ENCODE measurements around the gene RNASEH2B.

Gene RNASEH2B

DNA sequence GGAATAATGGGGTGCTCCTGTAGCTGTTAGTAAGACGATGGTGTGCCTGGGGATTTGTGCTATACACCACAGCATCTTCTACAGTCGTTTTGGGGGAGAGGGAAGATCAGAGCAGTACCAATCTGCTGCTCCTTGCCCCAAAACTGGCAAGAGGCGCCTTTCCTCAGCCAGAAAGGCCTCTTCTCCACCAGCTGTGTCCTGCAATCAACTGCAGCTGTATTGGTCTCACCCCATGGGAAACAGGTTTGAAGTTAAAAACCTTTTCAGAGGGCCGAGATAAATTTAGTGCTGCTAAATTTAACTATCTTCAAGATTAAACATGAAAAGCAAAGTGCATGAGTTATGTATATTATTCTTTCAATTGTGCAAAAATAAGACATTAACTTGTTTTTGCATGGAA is 1.2 kb upstream of the RNASEH2B start:
- no peak for DNase-seq

DNA sequence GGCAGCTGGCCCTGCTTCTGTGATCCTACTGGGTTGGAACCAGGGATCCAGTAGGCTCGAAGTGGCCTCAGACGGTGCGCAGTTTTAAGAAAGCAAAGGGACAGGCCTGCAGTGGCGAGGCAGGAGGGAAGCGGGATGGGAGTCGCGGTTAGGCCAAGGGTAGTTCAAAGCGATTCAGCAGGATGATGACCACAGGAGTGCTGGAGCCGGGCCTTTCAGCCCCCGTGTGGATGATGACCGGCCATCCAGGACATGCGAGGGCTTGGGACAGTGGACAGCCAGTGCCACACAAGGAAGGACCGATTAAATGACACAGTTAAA is 854 bp downstream of the RNASEH2B start:
- peak; percentile 1 for DNase-seq

DNA sequence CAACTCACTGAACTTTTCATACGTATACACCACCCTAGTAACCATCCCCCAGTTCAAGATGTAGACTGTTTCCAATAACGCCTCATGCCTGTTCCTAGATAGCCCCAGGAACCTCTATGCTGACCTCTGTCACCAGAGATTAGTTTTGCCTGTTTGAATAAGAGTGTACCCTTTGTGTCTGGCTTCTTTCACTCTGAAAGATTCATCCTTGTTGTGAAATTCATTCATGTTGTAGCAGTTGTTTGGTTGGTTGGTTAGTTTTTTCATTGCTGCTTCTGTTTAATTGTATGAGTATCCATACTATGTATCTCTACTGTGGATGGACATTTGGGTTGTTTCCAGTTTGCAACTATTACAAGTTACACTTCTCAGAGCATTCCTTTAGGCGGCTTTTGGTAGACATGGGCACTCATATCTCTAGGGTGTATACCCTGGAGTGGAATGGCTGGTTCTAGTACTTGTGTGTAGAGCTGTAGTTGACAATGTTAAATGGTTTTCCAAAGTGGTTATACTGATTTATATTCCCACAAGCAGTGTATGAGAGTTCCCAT is 1.6 kb downstream of the RNASEH2B start:
- DNase-seq = no peak

DNA sequence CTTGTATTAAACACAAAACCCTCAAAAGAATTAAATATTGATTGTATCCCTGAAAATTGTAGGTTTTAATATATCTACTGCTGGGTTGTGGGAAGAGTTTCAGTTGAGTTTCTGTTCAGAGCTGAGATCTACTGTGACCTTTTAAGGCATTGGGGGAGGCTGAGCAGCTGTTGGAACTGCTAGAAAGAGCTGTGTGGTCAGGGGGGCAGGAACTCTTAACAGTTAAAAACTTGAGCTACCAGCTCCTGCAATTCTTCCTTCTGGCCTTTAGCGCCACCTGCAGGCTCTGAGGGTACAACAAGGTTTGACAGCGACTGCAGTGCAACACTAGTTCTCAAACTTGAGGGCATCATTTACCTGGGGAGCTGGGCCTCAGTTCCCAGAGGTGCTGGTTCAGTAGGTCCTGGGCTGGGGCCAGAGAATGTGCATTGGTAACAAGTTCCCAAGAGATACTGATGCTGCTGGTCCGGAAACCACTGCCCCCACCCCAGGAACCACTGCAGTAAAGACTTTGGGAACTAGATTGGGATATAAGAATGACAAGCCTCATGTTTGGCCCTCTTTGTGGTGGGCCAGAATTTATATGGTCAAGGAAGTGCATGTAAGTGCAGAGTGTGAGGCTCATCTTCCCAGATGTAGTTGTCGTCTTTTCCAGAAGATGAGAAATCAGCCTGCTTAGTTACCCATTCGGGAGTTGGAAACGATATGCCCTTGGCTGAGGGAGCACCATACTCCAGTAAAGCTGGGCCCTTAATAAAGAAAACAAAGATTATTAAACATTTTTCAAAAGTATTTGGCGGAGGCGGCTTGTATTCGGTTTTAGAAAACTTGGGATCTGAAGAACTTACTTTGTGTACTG is 2.6 kb downstream of the RNASEH2B start:
- peak; percentile 75 for DNase-seq

DNA sequence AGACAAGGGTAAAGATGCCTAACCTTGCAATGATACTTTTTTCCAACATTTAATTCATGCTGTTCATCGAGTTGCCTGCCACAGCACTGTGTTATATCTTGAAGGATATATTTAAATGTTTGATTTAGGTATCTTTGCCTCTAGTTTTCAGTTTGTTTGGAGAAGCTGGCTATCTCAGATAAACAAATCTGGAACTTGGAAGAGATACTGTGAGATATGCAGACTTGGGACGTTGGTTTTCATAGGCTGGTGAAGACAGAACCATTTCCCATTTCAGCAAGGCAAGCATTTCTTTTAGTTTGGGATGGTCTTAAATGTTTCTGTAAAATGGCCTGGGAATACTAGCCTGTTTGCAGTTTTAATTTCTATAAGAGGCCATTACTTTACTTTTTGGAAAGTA is 3.3 kb downstream of the RNASEH2B start:
- DNase-seq = no peak

DNA sequence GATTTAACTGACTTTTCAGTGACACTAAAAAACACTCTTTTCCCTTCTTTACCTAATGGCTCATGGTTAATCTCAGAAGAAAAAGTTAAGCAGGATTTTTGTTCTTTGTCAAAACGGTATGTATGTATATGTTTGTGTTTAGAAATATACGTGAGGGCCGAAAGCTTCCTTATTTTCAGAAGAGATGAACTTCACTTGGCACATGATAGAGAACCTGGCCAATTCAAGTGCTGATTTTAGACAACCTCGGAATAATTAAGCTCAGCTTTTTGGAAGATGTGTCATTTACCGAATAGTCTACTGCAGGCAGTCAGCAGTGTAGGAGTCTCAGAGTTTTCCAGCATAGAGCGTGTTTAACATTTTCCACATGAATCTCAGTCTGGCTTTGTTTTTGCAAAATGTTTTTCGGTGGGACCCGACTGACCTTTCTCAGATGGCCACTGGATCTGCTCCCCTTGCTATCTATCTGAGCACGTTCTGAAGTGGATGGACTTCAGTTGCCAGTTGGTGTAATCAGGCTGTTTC is 4.6 kb downstream of the RNASEH2B start:
- no peak for DNase-seq

DNA sequence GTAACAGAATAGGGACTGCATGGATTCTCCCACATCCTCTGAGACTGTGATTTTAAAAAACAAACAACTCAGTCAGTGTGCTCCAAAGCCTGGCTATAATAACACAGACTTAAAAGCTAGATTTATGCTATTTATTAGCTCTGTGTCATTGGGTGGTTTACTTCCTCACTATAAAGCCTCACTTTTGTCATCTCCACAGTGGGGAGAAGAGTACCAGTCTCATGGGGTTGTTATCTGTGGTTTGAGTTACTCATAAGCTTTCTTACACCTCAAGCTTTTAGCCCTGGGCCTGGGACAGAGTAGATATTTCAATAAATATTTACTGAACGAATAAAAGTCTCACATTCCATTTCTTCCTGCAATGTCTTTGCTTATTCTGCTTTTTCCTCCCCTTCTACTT is 5.3 kb downstream of the RNASEH2B start:
- DNase-seq = no peak

DNA sequence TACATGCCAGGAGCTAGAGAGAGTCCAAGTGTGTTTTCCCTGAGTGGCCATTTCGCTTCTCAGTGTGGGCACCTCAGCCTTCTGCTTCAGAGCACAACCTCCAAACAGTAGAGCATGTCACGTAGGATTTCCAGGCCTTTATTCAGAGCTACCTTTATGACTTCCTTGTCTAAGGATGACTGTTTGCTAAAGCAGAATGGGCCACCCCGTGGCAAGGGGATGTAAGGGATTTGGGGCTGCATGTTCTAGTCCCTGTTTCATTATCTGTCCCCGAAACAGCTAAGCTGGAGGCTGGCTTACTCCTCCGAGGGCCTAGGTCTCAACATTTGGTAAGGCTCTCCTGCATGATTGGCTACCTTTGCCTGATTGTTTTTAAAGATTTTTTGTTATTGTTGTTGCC is 6.0 kb downstream of the RNASEH2B start:
- no peak for DNase-seq

DNA sequence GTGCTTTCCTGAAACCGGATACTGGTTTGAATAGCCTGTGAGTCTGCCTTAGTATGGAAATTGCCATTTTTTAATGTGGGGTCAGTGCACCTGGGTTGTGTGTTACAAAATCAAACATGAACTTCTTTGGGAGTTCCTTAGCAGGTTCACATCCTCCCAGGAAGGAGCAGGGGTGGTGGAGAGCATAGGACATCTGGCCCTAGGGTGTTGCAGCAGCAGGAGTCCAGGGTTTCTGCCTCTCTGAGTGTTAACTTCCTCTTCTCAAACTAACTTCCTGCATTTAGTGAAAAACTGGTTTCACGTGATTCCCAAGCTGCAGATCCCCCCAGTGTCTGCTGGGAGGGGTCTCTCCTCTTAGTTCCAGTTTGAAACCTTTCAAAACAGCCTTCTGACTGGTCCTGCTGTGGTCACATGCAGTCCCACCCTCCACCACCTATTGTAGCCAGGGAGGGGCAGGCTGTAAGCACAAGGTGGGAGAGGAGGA is 7.2 kb downstream of the RNASEH2B start:
- no peak for DNase-seq

DNA sequence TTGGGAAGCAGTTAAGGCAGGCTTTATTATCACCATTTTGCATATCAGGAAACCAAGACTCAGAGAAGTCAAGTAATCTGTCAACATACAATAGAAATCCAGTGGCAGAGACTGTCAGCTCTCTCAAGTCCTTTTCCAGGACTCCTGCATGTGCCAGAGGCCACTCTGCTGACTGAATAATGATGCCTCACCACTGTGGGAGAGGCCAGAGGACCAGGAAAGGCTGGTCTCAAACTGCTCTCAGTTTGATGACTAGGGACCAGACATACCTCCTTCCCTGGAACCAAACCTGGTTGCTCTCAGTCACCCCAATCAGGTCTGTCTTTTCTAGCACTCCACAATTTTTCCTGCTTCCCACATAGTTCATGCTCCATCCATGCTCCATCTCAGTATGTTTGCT is 8.0 kb downstream of the RNASEH2B start:
- no peak for DNase-seq

DNA sequence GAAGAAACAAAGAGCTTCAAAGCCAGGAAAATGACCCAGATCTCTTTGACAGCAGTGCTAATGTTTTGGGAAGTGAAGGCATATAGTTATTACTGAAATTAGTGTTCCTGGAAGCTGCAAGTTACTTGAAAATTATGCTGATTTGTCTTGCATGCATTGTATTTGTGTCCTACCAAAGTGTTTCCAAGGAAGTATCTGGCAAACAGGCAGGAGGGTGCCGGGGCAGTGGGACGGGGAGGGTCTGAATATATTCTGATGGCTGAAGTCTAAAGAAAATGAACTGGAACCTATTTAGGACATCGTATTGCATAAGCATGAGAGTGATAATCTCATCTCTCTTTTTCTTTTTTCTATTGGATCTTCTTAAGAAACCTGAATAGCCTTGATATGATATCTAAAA is 9.0 kb downstream of the RNASEH2B start:
- no peak for DNase-seq

DNA sequence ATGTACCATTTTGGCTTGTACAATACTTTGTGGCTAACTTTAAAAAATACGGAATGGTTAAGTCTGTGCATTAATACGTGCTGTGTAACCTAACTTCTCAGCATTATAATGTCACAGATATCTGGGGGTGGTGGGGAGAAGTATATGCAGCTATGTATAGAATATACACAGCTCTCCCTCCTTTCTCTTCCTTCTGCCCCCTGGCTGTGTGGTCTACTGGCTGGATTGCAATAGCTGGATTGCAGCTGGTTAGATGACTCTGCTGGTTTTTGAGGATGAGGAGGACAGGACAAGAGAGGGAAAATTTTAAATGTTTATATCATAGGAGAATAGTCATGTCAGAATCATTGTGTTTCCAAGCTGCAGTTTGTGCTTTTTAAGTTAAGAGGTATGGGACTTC is 9.7 kb downstream of the RNASEH2B start:
- DNase-seq = no peak

DNA sequence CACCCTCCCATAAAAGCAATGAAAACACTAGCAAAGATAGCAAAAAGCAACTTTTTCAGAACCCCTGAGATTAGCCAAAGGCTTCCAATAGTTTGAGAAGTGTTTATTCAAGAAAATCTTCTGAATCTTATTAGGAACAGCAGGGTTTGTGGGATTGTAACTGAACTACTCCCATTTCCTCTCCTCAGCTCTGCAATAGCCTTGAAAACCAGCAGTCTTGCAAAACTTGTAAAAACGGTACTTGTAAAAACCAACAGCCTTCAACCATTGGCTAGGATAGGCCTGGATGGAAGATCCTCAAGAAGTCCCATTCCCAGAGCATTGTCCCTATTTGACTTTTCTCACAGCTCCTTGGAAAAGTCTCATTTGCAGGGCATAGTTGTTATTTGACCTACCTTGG is 12.1 kb downstream of the RNASEH2B start:
- no peak for DNase-seq

DNA sequence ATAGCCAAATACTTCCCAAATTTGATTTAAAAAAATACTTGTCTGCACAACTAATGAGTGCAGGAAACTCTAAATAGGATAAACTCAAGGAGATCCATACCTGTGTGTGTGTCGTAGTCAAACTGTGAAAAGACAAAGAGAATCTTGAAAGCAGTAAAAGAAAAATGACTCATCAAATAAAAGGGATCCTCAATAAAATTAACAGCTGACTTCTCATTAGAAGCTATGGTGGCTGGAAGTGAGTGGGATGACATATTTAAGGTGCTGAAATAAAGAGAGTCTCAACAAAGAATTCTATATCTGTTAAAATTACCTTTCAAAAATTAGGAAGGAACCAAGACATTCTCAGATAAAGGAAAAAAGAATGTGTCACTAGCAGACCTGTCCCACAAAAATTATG is 13.7 kb downstream of the RNASEH2B start:
- no peak for DNase-seq

DNA sequence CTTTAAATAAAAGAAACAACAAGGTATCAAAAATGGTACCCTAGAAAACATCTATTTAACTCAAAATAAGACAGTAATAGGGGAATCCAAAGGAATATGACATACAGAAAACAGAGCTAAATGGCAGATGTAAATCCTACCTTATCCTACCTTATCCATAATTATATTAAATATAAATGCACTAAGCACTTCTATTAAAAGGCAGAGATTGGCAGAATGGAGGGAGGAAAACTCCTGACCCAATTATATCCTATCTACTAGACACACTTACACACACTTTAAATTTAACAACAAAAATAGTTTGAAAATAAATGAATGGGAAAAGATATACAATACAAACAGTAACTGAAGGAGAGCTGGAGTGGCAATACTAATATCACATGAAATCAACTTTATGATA is 14.4 kb downstream of the RNASEH2B start:
- DNase-seq = no peak

DNA sequence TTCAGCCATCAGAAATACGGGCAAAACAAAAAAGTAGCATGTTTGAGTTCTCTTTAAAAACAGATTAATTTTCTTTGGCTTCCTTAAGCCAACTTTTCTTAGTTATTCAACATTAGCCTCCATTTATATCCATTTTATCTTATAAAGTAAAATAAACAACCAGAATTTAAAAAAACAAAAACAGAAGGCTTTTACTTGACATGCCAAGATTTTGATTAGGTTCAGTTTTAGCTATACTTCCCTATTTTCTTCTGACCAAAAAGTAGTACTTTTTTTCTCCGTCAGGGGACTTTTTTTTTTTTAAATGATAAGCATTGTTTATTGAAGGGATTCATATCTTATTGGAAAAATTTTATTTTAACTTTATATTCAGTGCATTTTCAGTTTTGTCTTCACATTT is 18.1 kb downstream of the RNASEH2B start:
- DNase-seq = no peak

DNA sequence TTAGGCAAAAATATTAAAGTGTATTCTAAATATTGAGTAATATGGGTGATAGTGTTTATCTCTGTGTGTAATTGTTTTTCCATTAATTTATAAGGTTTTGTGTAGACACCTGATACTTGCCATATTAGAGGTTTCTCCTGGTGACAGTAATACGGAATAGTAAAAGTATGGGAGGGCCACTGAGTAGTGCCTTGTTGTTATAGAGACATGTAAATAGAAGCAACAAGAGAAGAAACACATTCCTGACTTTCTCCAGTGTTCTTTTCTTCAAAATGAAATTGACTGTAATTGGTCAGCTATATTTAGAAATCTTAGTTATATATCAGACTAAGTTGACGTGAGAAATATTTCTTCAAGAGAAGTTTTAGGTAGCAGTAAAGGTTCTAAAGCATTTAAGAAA is 18.5 kb downstream of the RNASEH2B start:
- DNase-seq = no peak

DNA sequence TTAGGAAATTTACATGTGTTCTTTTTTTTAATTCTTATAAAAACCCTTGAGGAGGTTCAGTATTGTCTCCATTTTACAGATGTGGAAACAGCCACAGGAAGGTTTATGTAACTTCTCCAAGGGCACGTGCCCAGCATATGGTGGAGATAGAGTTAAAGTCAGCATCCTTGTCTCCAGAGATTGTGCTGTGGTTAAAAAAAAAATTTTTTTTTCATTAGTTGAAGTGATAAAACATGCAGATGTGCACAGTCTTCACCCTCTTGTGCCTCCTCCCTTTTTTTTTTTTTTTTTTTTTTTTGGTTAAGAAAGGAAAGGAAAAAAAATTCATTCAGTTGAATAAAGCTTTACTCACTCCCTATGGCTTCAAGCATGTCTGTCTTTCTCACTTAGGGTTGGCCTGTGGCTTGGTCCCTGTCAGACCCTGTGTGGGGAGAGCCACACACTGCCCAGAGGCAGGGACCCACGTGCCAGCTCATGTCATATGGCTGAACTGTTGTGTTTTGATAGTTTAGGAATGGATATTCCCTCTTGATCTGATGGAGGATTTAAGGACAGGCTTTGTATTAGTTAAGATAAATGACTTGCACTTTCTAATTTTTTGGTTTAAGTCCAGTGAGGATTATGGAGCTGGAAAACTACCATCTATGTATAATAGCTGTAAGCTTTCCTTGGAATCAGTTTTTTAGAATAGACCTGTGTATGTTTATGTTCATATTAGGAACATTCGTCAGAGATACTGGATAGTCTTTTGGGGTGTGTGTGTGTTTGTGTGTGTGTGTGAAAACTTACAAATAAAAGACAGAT is 19.3 kb downstream of the RNASEH2B start:
- no peak for DNase-seq

DNA sequence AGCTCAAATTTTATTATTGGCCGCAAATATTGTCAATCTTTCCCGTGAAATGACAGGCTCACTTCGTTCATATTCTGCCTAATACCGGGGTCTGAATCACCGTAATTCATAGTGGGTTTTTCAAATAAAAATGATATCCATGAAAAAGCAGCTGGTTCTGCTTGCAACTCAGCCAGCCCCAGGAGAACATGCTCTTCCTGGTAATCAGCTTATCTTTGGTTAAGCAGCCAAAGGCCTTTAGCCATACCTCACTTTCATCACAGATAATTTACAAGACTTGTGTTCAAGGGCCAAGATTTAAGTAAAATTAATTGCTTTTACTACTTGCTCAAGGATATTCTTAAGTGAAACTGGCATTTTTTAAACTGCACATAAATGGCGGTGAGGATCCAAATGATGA is 22.5 kb downstream of the RNASEH2B start:
- DNase-seq = no peak

DNA sequence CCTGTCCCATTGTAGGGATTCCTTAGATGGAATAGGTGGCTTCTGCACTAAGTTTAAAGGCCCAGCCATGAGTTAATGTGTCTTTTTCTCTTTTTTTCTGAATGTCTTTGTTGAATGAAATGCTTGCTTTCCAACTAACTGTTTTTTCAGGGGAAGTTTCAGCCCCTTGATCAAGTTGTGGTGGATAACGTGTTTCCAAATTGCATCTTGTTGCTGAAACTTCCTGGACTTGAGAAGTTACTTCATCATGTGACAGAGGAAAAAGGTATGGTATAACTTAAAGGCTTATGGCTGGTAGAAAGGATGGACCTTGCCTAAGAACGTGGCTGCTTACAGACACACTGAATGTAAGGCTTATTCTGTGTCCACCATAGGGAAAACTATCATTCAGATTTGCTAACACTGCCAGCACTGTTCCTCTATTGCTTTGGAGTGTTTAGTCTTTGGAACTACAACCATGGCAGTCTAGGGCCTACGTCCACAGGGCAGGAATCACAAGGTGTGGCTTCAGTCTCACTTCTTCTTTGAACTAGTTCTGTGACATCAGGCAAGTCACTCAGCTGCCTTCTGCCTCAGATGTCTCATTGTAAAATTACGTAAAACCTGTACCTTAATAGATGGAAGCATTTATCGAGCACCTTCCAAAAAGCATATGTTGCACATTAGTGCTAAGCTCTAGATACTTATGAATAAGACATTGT is 25.3 kb downstream of the RNASEH2B start:
- no peak for DNase-seq

DNA sequence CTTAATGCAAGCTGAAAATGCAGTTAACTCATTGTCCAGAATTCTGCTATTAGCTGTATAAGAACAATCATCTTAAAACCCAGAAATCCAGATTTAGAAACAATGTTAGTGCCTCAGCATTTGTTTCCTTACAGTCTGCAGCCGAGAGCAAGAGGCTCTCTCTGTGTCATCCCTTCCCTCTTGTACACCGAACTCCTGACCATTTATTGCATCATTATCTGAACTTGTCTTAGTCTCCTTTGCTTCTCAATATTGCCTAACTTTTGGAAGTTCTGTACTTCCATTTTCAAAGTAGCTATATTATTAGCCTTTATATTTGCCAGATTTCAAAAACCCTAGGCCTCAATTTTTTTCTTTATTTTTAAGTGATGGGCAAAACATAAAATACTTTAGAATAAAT is 27.1 kb downstream of the RNASEH2B start:
- DNase-seq = no peak

DNA sequence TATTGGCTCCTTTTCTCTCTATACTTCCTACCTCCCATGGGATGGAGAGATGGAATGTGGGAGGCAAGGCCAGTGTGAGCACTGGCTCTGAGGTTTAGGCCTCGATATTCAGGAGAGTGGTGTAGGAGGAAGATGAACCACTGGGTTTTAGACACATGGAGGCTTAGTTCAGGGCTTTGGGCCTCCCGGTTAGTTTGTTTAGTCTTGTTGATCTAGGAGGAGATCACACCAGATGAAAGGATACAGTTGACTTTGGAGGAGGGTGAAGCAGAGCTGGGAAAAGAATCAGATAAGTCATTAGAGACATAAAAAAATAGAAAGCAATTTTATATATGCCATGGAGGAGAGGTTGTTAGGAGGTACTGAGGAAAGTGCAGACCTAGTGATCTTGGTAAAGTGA is 30.9 kb downstream of the RNASEH2B start:
- no peak for DNase-seq

DNA sequence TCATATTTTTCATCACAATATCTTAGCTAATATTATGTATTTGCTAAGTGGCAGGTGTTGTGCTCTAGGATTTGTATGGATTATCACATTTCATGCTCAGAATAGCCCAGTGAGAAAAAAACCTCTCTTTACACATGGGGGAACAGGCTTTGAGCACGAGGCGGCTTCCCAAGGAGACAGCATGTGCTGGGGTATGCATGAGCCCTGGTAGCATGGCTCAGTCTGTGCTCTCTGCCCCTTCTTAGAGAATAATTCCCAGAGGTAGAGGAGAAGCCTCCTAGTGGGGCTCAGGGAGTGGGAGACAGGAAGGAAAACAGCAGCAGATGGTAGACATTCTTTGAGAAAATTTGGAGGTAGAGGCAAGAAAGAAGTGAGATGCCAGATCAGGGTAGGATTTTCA is 31.6 kb downstream of the RNASEH2B start:
- no peak for DNase-seq
